MM.1S (cell line): ENCODE measurements around the gene CDHR1.

Source experiments
- DNase-seq: peaks from one replicate; pipeline ENCODE4 v3.0.0-alpha.2; 2015
- H2AFZ ChIP-seq: fragments of 300-600 bp; sonication (generic); 2 replicates; pipeline ENCODE4 v1.6.0; 2016; ENCODE audit warnings: antibody characterized with exemption, low read length
- H3F3A ChIP-seq: fragments of 300-600 bp; sonication (generic); 2 replicates; pipeline ENCODE4 v1.6.1; 2016; ENCODE audit warnings: mild to moderate bottlenecking, antibody characterized with exemption, low read length, moderate library complexity, mixed read lengths; ENCODE audit not compliant: insufficient read depth
- H3K27ac ChIP-seq: fragments of 300-600 bp; sonication (generic); 2 replicates; pipeline ENCODE4 v1.5.1; 2016; ENCODE audit warnings: mild to moderate bottlenecking, low read length
- H3K27me3 ChIP-seq: fragments of 300-600 bp; sonication (generic); replicated peaks from 2 replicates; pipeline ENCODE4 v1.6.0; 2016; ENCODE audit warnings: low read length; ENCODE audit not compliant: insufficient read depth
- H3K36me3 ChIP-seq: fragments of 300-600 bp; sonication (generic); replicated peaks from 2 replicates; pipeline ENCODE4 v1.6.1; 2016; ENCODE audit warnings: mild to moderate bottlenecking, low read length, mixed read lengths; ENCODE audit not compliant: insufficient read depth
- H3K4me1 ChIP-seq: fragments of 300-600 bp; sonication (generic); 2 replicates; pipeline ENCODE4 v1.6.1; 2016; ENCODE audit warnings: low read length, mixed read lengths
- H3K4me2 ChIP-seq: fragments of 300-600 bp; sonication (generic); 2 replicates; pipeline ENCODE4 v1.6.0; 2016; ENCODE audit warnings: low read depth, low read length
- H3K4me3 ChIP-seq: fragments of 300-600 bp; sonication (generic); 2 replicates; pipeline ENCODE4 v1.5.1; 2016; ENCODE audit warnings: low read length, mixed read lengths
- H3K79me2 ChIP-seq: fragments of 300-600 bp; sonication (generic); 2 replicates; pipeline ENCODE4 v1.6.1; 2016; ENCODE audit warnings: mixed run types, low read length, mixed read lengths
- H3K9ac ChIP-seq: fragments of 300-600 bp; sonication (generic); 2 replicates; pipeline ENCODE4 v1.6.1; 2016; ENCODE audit warnings: low read length, mixed read lengths
- H3K9me2 ChIP-seq: fragments of 300-600 bp; sonication (generic); replicated peaks from 2 replicates; pipeline ENCODE4 v1.6.1; 2016; ENCODE audit warnings: mild to moderate bottlenecking, low read length, mixed read lengths; ENCODE audit not compliant: insufficient read depth
- H3K9me3 ChIP-seq: fragments of 300-600 bp; sonication (generic); replicated peaks from 2 replicates; pipeline ENCODE4 v1.6.1; 2016; ENCODE audit warnings: mild to moderate bottlenecking, low read length, mixed read lengths; ENCODE audit not compliant: insufficient read depth
- H4K20me1 ChIP-seq: fragments of 300-600 bp; sonication (generic); 2 replicates; pipeline ENCODE4 v1.6.1; 2016; ENCODE audit warnings: mild to moderate bottlenecking, low read length, moderate library complexity, mixed read lengths; ENCODE audit not compliant: insufficient read depth
- CTCF ChIP-seq: fragments of 300-600 bp; sonication (generic); IDR thresholded peaks from 2 replicates; pipeline ENCODE4 v1.5.1; 2016; ENCODE audit warnings: antibody characterized with exemption, low read length, mixed read lengths
- EZH2 ChIP-seq: fragments of 300-600 bp; sonication (generic); optimal IDR thresholded peaks from 2 replicates; pipeline ENCODE3; 2017; ENCODE audit warnings: low read depth, mild to moderate bottlenecking, antibody characterized with exemption, low read length, mixed read lengths
- EZH2phosphoT487 ChIP-seq: fragments of 300-600 bp; sonication (generic); IDR thresholded peaks from 2 replicates; pipeline ENCODE4 v1.6.1; 2018; ENCODE audit warnings: antibody characterized with exemption, low read length

The CDHR1 gene

GRCh38 chr10:84227810-84228209 lies 33.5 kb downstream of the CDHR1 start:
- Histone ChIP-seq H3F3A (no peaks in the 10 kb centered on the region), H3K9me2 (no peaks in the 10 kb centered on the region), H3K9ac (no peak overlapping the region), H3K4me3 (no peak overlapping the region), H4K20me1 (no peaks in the 10 kb centered on the region), H2AFZ (no peak overlapping the region), H3K79me2 (no peaks in the 10 kb centered on the region), H3K36me3 (no peaks in the 10 kb centered on the region), H3K9me3 (no peaks in the 10 kb centered on the region), H3K4me2 (no peak overlapping the region), H3K4me1 (no peaks in the 10 kb centered on the region), H3K27me3 (no peaks in the 10 kb centered on the region), H3K27ac (no peak overlapping the region)
- DNase-seq = no peak
- TF ChIP-seq EZH2phosphoT487 = no peak
- no peak for TF ChIP-seq EZH2
- no peak for TF ChIP-seq CTCF

- Histone ChIP-seq H3K4me3 (no peak overlapping the region), H3K9ac (no peak overlapping the region), H3K36me3 (no peaks in the 10 kb centered on the region), H3K27me3 (no peaks in the 10 kb centered on the region), H3K9me3 (no peaks in the 10 kb centered on the region), H4K20me1 (no peaks in the 10 kb centered on the region), H3K4me1 (no peaks in the 10 kb centered on the region), H3K4me2 (no peak overlapping the region), H3K27ac (no peak overlapping the region), H3K79me2 (no peaks in the 10 kb centered on the region), H3K9me2 (no peaks in the 10 kb centered on the region), H2AFZ (no peak overlapping the region), H3F3A (no peaks in the 10 kb centered on the region)
- TF ChIP-seq EZH2 = no peak
- no peak for TF ChIP-seq CTCF
- no peak for TF ChIP-seq EZH2phosphoT487
- no peak for DNase-seq
These were observed 36.0 kb downstream of the CDHR1 start for GRCh38 chr10:84230359-84230758.

GRCh38 chr10:84232376-84232775 lies 38.0 kb downstream of the CDHR1 start:
- no peak for TF ChIP-seq CTCF
- no peak for TF ChIP-seq EZH2phosphoT487
- TF ChIP-seq EZH2 = no peak
- Histone ChIP-seq H3K79me2 (no peaks in the 10 kb centered on the region), H3K9ac (no peak overlapping the region), H3K27ac (no peak overlapping the region), H3K4me3 (no peak overlapping the region), H3K36me3 (no peaks in the 10 kb centered on the region), H3K27me3 (no peaks in the 10 kb centered on the region), H3F3A (no peaks in the 10 kb centered on the region), H3K9me2 (no peaks in the 10 kb centered on the region), H3K9me3 (no peaks in the 10 kb centered on the region), H3K4me2 (no peak overlapping the region), H3K4me1 (no peaks in the 10 kb centered on the region), H4K20me1 (no peaks in the 10 kb centered on the region), H2AFZ (no peak overlapping the region)
- no peak for DNase-seq
